LHCN-M2 (cell line): ENCODE measurements around the gene F13B. TPM values are rescaled to one million over a fixed set of nuclear protein-coding genes. Genes with fewer than 3 reads are reported as not detected.

Experiments
- DNase-seq: peaks from one replicate; pipeline ENCODE4 v3.0.0-alpha.2; 2012; ENCODE audit warnings: low read depth
- total RNA-seq: library from RNA; depleted of rRNA; stranded (reverse); fragments of >200 nt; gene quantifications from 2 replicates; pipeline ENCODE4 v1.2.3, GENCODE V29; 2014

The F13B gene
- total RNA-seq, 1 experiment from 2014 or later: not detected

DNA sequence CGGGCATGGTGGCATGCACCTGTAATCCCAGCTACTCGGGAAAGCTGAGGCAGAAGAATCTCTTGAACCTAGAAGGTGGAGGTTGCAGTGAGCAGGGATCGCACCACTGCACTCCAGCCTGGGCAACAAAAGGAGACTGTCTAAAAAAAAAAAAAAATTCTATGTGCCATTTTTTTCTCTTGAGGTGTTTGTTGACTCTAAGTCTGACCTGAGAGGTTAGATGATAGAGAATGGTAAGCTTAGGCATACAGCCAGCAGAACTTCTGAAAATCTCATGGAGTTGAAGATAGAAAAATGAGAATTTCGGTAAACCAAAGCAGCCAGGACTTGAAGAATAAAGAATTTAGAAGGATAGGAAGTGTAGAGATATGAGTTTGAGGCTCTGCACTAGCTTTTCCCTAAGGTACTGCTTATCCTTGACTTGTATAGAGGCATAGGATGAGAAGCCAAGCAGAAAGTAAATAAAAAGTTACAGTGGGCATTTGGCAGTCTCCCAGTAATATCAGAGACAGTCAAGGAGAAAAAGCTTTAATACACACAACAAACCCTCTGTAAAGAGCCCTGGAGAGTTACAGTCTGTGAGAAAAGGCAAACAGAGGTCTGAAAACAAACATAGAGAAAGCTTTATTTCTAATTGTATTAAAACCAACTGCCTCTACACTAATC lies 24.3 kb downstream of the F13B start:
- DNase-seq: no peak

GRCh38 chr1:197041486-197042353 lies 25.3 kb downstream of the F13B start:
- no peak for DNase-seq

DNA sequence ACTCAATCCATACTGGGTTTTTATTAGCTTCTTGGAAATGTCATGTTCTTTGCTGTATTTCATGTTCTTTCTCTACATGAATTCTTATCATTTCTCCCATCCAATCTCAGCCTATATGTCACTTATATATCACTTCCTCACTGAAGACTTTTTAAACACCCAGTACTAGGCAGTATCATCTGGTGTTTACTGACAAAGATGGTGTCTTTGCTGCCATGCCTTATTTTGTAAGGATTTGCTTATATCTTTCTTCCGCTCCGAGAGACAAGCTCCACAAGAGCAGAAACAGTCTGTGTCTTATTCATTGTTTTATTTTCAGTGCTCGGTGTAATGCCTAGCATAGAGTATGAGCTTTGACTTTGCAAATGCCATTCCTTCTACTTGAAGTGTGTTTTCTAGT lies 30.2 kb downstream of the F13B start:
- DNase-seq: no peak

DNA sequence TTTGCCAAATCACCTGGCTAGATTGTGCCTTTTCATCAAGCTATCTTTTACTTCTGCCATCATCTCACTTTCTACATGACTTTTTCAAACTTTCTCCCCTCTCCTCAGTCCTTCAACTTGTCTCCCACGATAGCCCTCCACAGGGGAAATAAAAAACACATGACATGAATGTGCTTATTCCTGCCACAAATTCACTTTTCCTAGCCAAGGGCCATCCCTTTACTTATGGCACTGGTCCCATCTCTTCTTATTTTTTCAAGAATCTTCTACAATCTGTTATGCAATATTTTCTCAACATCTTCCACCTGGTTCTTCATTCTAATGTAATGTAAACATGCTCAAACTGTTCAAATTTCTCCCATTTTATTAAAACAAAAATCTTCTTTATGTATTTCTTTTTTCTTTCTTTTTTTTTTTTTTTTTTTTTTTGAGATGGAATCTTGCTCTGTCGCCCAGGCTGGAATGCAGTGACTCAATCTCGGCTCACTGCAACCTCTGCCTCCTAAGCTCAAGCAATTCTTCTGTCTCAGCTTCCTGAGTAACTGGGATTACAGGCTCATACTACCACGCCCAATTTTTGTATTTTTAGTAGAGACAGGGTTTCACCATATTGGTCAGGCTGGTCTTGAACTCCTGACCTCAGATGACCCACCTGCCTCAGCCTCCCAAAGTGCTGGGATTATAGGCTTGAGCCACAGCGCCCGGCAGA lies 32.3 kb downstream of the F13B start:
- peak; percentile 71 for DNase-seq

GRCh38 chr1:197029749-197030148 lies 37.3 kb downstream of the F13B start:
- DNase-seq: no peak

- DNase-seq: no peak
These were observed 39.7 kb downstream of the F13B start for GRCh38 chr1:197027359-197027758.

GRCh38 chr1:197024460-197024859 lies 42.6 kb downstream of the F13B start:
- no peak for DNase-seq

DNA sequence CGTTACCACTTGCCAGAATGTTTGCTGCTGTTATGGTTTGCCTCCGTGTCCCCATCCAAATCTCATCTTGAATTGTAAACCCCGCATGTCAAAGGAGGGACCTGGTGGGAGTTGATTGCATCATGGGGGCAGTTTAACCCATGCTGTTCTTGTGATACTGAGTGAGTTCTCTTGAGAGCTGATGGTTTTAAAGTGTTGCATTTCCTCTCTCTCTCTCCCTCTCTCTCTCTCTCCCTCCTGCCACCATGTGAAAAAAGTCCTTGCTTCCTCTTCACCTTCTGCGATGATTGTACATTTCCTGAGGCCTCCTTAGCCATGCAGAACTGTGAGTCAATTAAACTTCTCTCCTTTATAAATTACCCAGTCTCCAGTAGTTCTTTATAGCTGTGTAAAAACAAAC lies 45.3 kb downstream of the F13B start:
- no peak for DNase-seq

GRCh38 chr1:197017558-197018146 lies 49.4 kb downstream of the F13B start:
- no peak for DNase-seq

DNA sequence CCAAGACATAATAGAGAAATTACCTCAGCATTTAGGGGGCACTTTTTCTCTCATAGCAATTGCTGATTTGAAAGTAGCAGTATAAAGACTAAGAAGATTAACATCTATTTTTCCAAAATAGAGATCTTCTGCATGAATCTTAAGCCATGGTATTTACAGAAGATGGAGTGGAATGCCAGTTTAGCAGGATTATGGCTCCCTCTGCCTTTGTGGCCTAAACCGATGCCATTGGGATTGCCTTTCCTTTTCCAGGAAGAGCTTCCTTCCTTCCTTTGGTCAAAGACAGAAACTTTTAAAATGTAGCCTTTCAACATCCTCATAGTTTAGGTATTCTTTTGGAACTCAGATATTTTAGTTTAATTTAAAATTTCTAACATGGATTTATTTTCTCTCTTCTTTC lies 50.3 kb downstream of the F13B start:
- no peak for DNase-seq

- DNase-seq: no peak
These were observed 53.8 kb downstream of the F13B start for GRCh38 chr1:197013234-197013633.

DNA sequence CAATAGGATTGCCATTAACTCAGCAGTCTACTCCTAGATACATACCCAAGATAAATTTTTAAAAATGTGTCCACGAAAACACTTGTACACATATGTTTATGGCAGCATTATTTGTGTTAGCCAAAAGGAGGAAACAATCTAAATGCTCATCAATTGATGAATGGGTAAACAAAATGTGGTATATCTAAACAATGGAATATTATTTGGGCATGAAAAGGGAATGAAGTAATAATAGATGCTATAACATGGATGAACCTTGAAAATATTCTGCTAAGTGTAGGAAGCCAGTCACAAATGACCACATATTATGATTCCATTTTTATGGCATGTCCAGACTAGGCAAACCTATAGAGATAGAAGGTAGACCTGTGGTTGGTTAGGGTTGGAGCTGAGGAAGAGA lies 55.4 kb downstream of the F13B start:
- no peak for DNase-seq

- DNase-seq: no peak
These were observed 58.2 kb downstream of the F13B start for GRCh38 chr1:197008861-197009260.

GRCh38 chr1:197003132-197003531 lies 63.9 kb downstream of the F13B start:
- no peak for DNase-seq

DNA sequence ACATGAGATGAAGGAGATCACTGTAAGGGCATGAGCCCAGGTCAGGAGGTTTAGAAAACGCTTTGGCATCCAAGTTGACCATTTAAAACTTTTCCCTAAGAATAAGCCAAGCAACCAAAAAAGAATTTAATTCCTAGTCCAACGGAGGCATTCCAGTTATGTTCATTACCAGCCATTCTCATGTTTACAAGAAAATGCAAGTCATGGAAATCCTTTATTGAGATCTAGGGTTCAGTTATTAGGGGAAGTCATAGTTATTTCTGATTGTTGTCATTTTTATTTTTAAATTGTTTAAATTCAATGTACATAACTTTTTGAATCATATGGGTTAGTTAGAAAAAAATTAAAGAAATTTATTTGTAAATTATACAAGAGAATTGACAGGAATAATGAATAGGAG lies 65.2 kb downstream of the F13B start:
- no peak for DNase-seq

GRCh38 chr1:196997423-196997822 lies 69.6 kb downstream of the F13B start:
- peak; percentile 87 for DNase-seq

DNA sequence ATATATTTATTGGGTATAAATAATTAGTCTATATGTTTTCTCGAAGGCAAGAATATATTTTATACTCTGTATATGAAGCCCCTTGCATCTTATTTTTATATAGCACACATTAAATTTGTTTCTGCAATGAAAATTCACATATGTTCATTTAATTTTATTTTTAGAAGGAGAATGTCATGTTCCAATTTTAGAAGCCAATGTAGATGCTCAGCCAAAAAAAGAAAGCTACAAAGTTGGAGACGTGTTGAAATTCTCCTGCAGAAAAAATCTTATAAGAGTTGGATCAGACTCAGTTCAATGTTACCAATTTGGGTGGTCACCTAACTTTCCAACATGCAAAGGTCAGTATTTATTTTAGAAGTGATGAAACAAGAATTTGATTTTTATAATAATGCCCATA lies 73.1 kb downstream of the F13B start:
- no peak for DNase-seq

- DNase-seq: peak; percentile 5
These were observed 75.0 kb downstream of the F13B start for GRCh38 chr1:196991919-196992651.
